BE2C (cell line): Measurements from ENCODE around the gene OTOP2.
A peak's percentile ranks its signal among the peaks of the same experiment; 100 is the strongest.
"Not testable (repeated sequence)": the region's sequence is repeated elsewhere in the genome, so short reads cannot be mapped to it uniquely, and the experiment has no call there.

ENCODE experiments used
- DNase-seq: peaks from one replicate; pipeline ENCODE4 v3.0.0-alpha.2; 2020
- H3K27me3 ChIP-seq: fragments of 250-450 bp; sonication (Bioruptor Pico); 2 replicates; pipeline ENCODE4 v1.5.1; 2020; ENCODE audit warnings: mild to moderate bottlenecking
- H3K36me3 ChIP-seq: fragments of 250-450 bp; sonication (Bioruptor Pico); 2 replicates; pipeline ENCODE4 v1.5.1; 2020; ENCODE audit warnings: mild to moderate bottlenecking
- H3K4me1 ChIP-seq: fragments of 250-450 bp; sonication (Bioruptor Pico); 2 replicates; pipeline ENCODE4 v1.5.1; 2020
- H3K4me3 ChIP-seq: 2 replicates; pipeline ENCODE4 v1.5.1; 2011; ENCODE audit warnings: low read depth, low read length
- H3K9me3 ChIP-seq: fragments of 250-450 bp; sonication (Bioruptor Pico); 2 replicates; pipeline ENCODE4 v1.5.1; 2020
- TF ChIP-seq, protein P1 (sequence below): IDR thresholded peaks from 2 replicates; pipeline ENCODE4 v1.5.1; 2012; ENCODE audit warnings: mild to moderate bottlenecking, low read depth, low read length

The OTOP2 gene

GRCh38 chr17:74978240-74978639 lies 54.2 kb downstream of the OTOP2 start:
- DNase-seq: no peak
- Histone ChIP-seq H3K4me1 (no peaks in the 10 kb centered on the region), H3K9me3 (no peaks in the 10 kb centered on the region), H3K36me3 (no peaks in the 10 kb centered on the region), H3K27me3 (peaks cover 3% of the 10 kb centered on the region), H3K4me3 (no peak overlapping the region)
- TF ChIP-seq, protein P1, sequence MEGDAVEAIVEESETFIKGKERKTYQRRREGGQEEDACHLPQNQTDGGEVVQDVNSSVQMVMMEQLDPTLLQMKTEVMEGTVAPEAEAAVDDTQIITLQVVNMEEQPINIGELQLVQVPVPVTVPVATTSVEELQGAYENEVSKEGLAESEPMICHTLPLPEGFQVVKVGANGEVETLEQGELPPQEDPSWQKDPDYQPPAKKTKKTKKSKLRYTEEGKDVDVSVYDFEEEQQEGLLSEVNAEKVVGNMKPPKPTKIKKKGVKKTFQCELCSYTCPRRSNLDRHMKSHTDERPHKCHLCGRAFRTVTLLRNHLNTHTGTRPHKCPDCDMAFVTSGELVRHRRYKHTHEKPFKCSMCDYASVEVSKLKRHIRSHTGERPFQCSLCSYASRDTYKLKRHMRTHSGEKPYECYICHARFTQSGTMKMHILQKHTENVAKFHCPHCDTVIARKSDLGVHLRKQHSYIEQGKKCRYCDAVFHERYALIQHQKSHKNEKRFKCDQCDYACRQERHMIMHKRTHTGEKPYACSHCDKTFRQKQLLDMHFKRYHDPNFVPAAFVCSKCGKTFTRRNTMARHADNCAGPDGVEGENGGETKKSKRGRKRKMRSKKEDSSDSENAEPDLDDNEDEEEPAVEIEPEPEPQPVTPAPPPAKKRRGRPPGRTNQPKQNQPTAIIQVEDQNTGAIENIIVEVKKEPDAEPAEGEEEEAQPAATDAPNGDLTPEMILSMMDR: no peak

DNA sequence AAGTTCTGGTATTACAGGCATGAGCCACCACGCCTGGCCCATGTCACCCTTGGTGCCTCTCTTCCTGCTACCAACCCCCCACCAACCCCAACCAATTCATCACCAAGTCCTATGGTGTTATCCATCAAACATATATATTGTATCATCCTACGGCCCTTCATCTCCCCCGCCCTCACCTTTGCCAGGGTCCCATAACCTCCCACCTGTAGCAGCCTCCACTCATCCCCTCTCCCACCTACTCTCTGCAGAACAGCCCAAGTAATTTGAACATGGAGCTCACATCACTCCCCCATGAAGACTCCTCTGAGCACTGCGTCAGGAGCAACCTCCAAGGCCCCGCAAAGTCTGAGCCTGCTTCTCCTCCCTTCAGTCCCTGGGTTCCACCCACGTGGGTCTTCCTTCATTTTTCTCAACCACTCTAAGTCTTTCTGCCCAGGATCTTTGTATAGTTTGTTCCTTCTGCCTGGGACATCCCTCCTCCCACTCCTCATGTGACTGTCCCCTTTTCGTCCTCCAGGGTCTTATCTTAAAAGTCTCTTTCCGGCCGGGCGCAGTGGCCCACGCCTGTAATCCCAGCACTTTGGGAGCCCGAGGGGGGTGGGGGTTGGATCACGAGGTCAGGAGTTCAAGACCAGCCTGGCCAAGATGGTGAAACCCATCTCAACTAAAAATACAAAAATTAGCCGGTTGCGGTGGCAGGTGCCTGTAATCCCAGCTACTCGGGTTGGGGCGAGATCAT lies 55.5 kb downstream of the OTOP2 start:
- H3K36me3 ChIP-seq: no peaks in the 10 kb centered on the region
- TF ChIP-seq, protein P1: no peak
- no peaks in the 10 kb centered on the region for H3K9me3 ChIP-seq
- no peak overlapping the region for H3K4me3 ChIP-seq
- no peak for DNase-seq
- H3K4me1 ChIP-seq: no peaks in the 10 kb centered on the region
- H3K27me3 ChIP-seq: no peaks in the 10 kb centered on the region

- no peaks in the 10 kb centered on the region for H3K27me3 ChIP-seq
- no peaks in the 10 kb centered on the region for H3K36me3 ChIP-seq
- TF ChIP-seq, protein P1: no peak
- H3K4me1 ChIP-seq: no peaks in the 10 kb centered on the region
- DNase-seq: no peak
- no peaks in the 10 kb centered on the region for H3K9me3 ChIP-seq
- peak overlapping the region; percentile 87 for H3K4me3 ChIP-seq
These were observed 57.4 kb downstream of the OTOP2 start for GRCh38 chr17:74981318-74981978.

DNA sequence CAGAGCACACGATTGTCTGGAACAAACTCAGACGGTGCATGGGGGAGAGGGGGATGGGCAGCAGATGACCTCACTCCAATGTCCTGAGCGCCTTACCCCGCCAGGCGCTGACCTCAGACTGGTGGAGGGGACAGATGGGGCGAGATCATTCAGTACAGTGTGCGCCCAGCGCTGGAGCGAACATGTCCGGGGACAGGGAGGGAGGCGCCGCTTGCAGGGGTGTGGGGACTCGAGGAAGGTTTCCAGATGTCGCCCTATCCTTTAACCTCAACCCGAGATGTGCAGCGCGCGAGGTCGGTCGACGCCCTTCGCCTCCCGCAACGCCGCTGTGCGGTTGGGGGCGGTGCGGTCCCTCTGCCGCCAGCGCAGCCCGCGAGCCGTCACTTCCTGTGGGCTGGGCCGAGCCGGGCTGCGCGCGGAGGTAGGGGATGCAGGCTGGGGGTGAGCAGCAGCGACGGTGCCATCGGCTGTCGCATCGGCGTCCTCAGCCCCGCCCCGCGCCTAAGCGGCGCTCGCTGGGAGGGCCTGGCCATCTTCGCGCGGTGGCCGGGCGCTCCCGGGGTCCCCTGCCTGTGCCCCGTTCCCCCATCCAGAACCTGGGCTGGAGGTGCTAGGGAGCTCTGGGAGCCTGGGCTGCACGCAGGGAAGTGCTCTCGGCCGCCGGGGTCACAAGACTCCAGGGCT lies 58.0 kb downstream of the OTOP2 start:
- TF ChIP-seq, protein P1: peak; percentile 10; the same call in 1 of the 2 replicates
- Histone ChIP-seq H3K36me3 (no peaks in the 10 kb centered on the region), H3K4me1 (no peaks in the 10 kb centered on the region), H3K27me3 (no peaks in the 10 kb centered on the region), H3K4me3 (peak overlapping the region; percentile 87), H3K9me3 (no peaks in the 10 kb centered on the region)
- DNase-seq: peak; percentile 94

GRCh38 chr17:74982663-74983313 lies 58.7 kb downstream of the OTOP2 start:
- H3K9me3 ChIP-seq, H3K4me1 ChIP-seq, H3K27me3 ChIP-seq, DNase-seq, H3K36me3 ChIP-seq: not testable (repeated sequence)
- peak overlapping the region; percentile 87 for H3K4me3 ChIP-seq
